Measurements from ENCODE around the gene ANKRD29.

DNA sequence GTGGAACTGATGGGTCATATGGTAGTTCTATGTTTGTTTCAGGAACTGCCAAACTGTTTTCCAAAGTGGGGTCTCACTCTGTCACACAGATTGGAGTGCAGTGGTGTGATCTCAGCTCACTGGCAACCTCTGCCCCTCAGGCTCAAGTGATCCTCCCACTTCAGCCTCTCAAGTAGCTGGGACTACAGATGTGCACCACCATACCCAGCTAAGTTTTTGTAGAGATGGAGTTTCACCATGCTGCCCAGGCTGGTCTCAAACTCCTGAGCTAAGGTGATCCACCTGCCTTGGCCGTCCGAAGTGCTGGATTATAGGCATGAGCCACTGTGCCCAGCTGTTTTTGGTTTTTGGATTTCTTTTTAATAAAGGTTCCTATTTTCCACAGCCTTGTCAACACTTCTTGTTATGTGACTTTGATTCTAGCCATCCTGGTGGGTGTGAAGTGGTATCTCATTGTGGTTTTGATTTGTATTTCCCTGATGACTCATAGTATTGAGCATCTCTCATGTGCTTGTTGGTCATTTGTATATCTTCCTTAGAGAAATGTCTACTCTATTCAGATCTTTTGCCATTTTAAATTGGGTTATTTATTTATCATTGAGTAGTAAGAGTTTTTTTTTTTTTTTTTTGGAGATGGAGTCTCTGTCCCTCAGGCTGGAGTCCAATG lies 99.2 kb downstream of the ANKRD29 start:
- TF ChIP-seq POLR2A (IDR thresholded peaks at IDR 0.05; ENCODE audit: low read depth, low read length) (no peak), RCOR1 (IDR thresholded peaks at IDR 0.05; ENCODE audit: insufficient replicate concordance, low read length) (no peak), RFX5 (IDR thresholded peaks at IDR 0.05; ENCODE audit: low read depth, low read length) (no peak), MAZ (IDR thresholded peaks at IDR 0.05; ENCODE audit: borderline replicate concordance, low read depth, low read length) (no peak), BHLHE40 (IDR thresholded peaks at IDR 0.05; ENCODE audit: low read depth, low read length) (peak; percentile 61; the same call in 1 of the 2 replicates), RAD21 (IDR thresholded peaks at IDR 0.05; ENCODE audit: low read length) (no peak)
- TF ChIP-seq, protein P1, sequence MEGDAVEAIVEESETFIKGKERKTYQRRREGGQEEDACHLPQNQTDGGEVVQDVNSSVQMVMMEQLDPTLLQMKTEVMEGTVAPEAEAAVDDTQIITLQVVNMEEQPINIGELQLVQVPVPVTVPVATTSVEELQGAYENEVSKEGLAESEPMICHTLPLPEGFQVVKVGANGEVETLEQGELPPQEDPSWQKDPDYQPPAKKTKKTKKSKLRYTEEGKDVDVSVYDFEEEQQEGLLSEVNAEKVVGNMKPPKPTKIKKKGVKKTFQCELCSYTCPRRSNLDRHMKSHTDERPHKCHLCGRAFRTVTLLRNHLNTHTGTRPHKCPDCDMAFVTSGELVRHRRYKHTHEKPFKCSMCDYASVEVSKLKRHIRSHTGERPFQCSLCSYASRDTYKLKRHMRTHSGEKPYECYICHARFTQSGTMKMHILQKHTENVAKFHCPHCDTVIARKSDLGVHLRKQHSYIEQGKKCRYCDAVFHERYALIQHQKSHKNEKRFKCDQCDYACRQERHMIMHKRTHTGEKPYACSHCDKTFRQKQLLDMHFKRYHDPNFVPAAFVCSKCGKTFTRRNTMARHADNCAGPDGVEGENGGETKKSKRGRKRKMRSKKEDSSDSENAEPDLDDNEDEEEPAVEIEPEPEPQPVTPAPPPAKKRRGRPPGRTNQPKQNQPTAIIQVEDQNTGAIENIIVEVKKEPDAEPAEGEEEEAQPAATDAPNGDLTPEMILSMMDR (conservative IDR thresholded peaks at IDR 0.05; ENCODE audit: low read depth, low read length) = no peak

Data from IMR-90 (cell line).